OCI-LY1 (cell line): ENCODE results near the gene ARL3.

Experiments used
- H2AFZ ChIP-seq: fragments of 200-600 bp; sonication (generic), shearing (Covaris generic); 2 replicates; pipeline ENCODE4 v1.6.0; 2014; ENCODE audit warnings: antibody characterized with exemption, mild to moderate bottlenecking, low read length
- H3F3A ChIP-seq: fragments of 200-600 bp; sonication (generic), shearing (Covaris generic); 2 replicates; pipeline ENCODE4 v1.6.0; 2014; ENCODE audit warnings: mild to moderate bottlenecking, antibody characterized with exemption, low read length, moderate library complexity; ENCODE audit not compliant: insufficient read depth
- H3K27ac ChIP-seq: fragments of 200-600 bp; sonication (generic); 2 replicates; pipeline ENCODE4 v1.5.1; 2014; ENCODE audit warnings: low read length, mixed run types, mild to moderate bottlenecking, low read depth; ENCODE audit not compliant: poor library complexity, severe bottlenecking
- H3K27me3 ChIP-seq: fragments of 200-600 bp; sonication (generic); 2 replicates; pipeline ENCODE4 v1.6.0; 2014; ENCODE audit warnings: antibody characterized with exemption, mild to moderate bottlenecking, low read length, moderate library complexity; ENCODE audit not compliant: insufficient read depth
- H3K36me3 ChIP-seq: fragments of 200-600 bp; sonication (generic); 2 replicates; pipeline ENCODE4 v1.6.1; 2014; ENCODE audit warnings: mild to moderate bottlenecking, antibody characterized with exemption, low read length, moderate library complexity, mixed read lengths; ENCODE audit not compliant: insufficient read depth
- H3K4me1 ChIP-seq: fragments of 200-600 bp; sonication (generic); 2 replicates; pipeline ENCODE4 v1.5.1; 2014; ENCODE audit warnings: mild to moderate bottlenecking, low read length, moderate library complexity; ENCODE audit not compliant: insufficient read depth, severe bottlenecking
- H3K4me2 ChIP-seq: fragments of 200-600 bp; sonication (generic), shearing (Covaris generic); 2 replicates; pipeline ENCODE4 v1.6.1; 2014; ENCODE audit warnings: low read length
- H3K4me3 ChIP-seq: fragments of 200-600 bp; sonication (generic); 2 replicates; pipeline ENCODE4 v1.5.1; 2014; ENCODE audit warnings: low read length, low read depth, mild to moderate bottlenecking, mixed read lengths; ENCODE audit not compliant: poor library complexity, severe bottlenecking
- H3K79me2 ChIP-seq: fragments of 200-600 bp; shearing (Covaris generic); 2 replicates; pipeline ENCODE4 v1.6.1; 2016; ENCODE audit warnings: mixed run types, low read length, mixed read lengths; ENCODE audit not compliant: insufficient read depth
- H3K9ac ChIP-seq: fragments of 200-600 bp; sonication (generic), shearing (Covaris generic); 2 replicates; pipeline ENCODE4 v1.6.1; 2014; ENCODE audit warnings: mild to moderate bottlenecking, low read length, mixed read lengths
- H3K9me2 ChIP-seq: fragments of 200-600 bp; sonication (generic), shearing (Covaris generic); 2 replicates; pipeline ENCODE4 v1.6.1; 2014; ENCODE audit warnings: low read depth, mild to moderate bottlenecking, low read length, mixed read lengths
- H3K9me3 ChIP-seq: fragments of 200-600 bp; shearing (Covaris generic); 2 replicates; pipeline ENCODE4 v1.6.1; 2014; ENCODE audit warnings: low read length, mixed read lengths
- H4K20me1 ChIP-seq: fragments of 200-600 bp; sonication (generic), shearing (Covaris generic); 2 replicates; pipeline ENCODE4 v1.6.0; 2016; ENCODE audit warnings: mild to moderate bottlenecking, low read length; ENCODE audit not compliant: insufficient read depth
- EZH2 ChIP-seq: fragments of 200-600 bp; sonication (generic), shearing (Covaris generic); IDR thresholded peaks from 2 replicates; pipeline ENCODE4 v1.8.0; 2017; ENCODE audit warnings: borderline replicate concordance, mixed run types, mild to moderate bottlenecking, antibody characterized with exemption, low read length, moderate library complexity, mixed read lengths
- TF ChIP-seq, protein P1 (sequence below): fragments of 200-600 bp; sonication (generic), shearing (Covaris generic); IDR thresholded peaks from 2 replicates; pipeline ENCODE4 v1.5.1; 2017; ENCODE audit warnings: mild to moderate bottlenecking, antibody characterized with exemption, low read length, moderate library complexity, mixed read lengths

The ARL3 gene

DNA sequence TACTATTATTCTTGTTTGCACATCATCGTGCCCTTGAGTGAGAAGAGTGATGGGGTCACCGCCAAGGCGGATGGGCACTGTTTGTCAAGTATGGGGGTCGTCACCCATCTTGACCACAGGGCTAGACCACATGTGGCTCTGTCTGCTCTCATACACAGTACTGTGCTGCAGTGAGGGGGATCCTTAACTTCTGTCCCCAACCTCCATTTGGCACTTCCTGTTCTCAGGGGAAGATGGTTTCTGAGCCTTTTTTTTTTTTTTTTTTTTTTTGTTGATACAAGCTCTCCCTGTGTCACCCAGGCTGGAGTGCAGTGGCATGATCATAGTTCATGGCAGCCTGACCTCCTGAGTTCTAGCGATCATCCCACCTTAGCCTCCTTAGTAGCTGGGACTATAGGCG, 43.1 kb upstream of the ARL3 start:
- H3K4me3 ChIP-seq, result no peak overlapping the region
- H2AFZ ChIP-seq, result no peak overlapping the region
- no peaks in the 10 kb centered on the region for H3K27me3 ChIP-seq
- H3K4me1 ChIP-seq, result peaks cover 11% of the 10 kb centered on the region
- H3K79me2 ChIP-seq, result peaks cover 10% of the 10 kb centered on the region; the same call in 1 of the 2 replicates
- H3K9me3 ChIP-seq, result no peaks in the 10 kb centered on the region
- no peaks in the 10 kb centered on the region for H3F3A ChIP-seq
- no peaks in the 10 kb centered on the region for H3K36me3 ChIP-seq
- no peak overlapping the region for H3K4me2 ChIP-seq
- H3K27ac ChIP-seq, result no peak overlapping the region
- H4K20me1 ChIP-seq, result no peaks in the 10 kb centered on the region
- no peak for TF ChIP-seq EZH2
- TF ChIP-seq, protein P1, sequence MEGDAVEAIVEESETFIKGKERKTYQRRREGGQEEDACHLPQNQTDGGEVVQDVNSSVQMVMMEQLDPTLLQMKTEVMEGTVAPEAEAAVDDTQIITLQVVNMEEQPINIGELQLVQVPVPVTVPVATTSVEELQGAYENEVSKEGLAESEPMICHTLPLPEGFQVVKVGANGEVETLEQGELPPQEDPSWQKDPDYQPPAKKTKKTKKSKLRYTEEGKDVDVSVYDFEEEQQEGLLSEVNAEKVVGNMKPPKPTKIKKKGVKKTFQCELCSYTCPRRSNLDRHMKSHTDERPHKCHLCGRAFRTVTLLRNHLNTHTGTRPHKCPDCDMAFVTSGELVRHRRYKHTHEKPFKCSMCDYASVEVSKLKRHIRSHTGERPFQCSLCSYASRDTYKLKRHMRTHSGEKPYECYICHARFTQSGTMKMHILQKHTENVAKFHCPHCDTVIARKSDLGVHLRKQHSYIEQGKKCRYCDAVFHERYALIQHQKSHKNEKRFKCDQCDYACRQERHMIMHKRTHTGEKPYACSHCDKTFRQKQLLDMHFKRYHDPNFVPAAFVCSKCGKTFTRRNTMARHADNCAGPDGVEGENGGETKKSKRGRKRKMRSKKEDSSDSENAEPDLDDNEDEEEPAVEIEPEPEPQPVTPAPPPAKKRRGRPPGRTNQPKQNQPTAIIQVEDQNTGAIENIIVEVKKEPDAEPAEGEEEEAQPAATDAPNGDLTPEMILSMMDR, result no peak
- H3K9ac ChIP-seq, result no peak overlapping the region
- no peaks in the 10 kb centered on the region for H3K9me2 ChIP-seq

DNA sequence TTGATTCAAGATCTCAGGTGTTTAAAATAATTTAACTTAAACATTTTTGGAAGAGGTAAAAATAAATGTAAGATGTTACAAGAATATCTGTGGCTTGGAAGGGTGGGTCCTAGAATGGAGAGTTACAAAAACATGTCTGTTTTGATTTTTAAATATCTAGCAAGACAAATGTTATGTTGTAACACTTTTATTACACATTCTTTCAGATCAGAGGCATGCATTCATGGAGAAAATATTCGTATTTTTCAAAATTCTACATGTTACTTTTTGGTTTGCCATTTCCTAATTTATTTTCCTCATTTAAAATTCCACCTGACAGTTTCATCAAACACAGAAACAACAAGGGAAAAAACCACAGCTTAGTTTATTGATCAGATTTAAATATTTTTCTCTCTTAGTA, 39.5 kb upstream of the ARL3 start:
- Histone ChIP-seq H3K27me3 (no peaks in the 10 kb centered on the region), H3K9me2 (no peaks in the 10 kb centered on the region), H3K4me3 (no peak overlapping the region), H4K20me1 (no peaks in the 10 kb centered on the region), H3K27ac (no peak overlapping the region), H3K4me1 (peaks cover 17% of the 10 kb centered on the region), H3K79me2 (peaks cover 10% of the 10 kb centered on the region; the same call in 1 of the 2 replicates), H3K4me2 (no peak overlapping the region), H3K9me3 (no peaks in the 10 kb centered on the region), H3K9ac (no peak overlapping the region), H3F3A (no peaks in the 10 kb centered on the region), H3K36me3 (no peaks in the 10 kb centered on the region), H2AFZ (no peak overlapping the region)
- TF ChIP-seq, protein P1, result no peak
- no peak for TF ChIP-seq EZH2

DNA sequence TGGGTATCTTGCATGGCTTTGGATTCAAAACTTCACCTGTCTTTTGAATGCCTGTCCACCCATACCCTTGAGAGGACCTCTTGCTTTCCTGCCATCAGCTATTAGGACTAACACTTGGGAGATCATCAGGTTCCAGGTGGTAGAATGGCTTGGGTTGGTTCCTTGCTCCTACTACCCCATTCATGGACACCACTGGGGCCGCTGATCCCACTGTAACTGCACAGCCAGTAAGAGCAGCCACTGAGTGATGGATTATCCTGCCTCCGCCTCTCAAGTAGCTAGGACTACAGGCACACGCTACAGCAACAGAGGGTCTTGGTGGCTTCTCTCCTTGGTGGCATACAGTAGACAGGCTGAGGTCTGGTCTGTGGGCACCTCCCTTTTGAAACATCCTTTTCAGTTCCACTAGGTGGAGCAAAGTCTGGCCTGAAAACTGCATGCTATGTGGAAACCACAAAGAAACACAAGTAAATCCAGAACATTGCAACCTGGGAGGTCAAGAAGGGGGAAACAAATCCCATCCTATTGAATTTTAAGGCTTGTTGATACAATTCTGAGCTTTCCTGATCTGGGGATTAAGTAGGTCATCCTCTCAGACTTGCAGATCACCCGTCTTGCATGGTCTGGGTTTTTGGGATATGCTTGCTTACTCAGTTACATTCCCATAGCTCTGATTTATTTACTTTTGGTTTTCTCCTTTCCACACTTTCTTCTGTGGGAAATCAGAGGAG, 38.9 kb upstream of the ARL3 start:
- Histone ChIP-seq H3K9me3 (no peaks in the 10 kb centered on the region), H3K27me3 (no peaks in the 10 kb centered on the region), H3K4me3 (no peak overlapping the region), H3K36me3 (no peaks in the 10 kb centered on the region), H3K9me2 (no peaks in the 10 kb centered on the region), H4K20me1 (no peaks in the 10 kb centered on the region), H3F3A (no peaks in the 10 kb centered on the region), H3K4me1 (peaks cover 17% of the 10 kb centered on the region), H3K9ac (no peak overlapping the region), H3K27ac (peak overlapping the region; percentile 48), H2AFZ (no peak overlapping the region), H3K4me2 (no peak overlapping the region), H3K79me2 (peaks cover 10% of the 10 kb centered on the region; the same call in 1 of the 2 replicates)
- TF ChIP-seq EZH2, result no peak
- TF ChIP-seq, protein P1, result peak; percentile 52; the same call in 1 of the 2 replicates
